ENCODE results near the gene HOXA7. TPM values are rescaled to one million over a fixed set of nuclear protein-coding genes. Genes with fewer than 3 reads are reported as not detected.

Gene HOXA7
- total and polyA plus RNA-seq, 2 of the 8 experiments (the other 6 are each of a cell fraction or from before 2014, with no cell fraction given): 0.03 TPM; not detected in 1

DNA sequence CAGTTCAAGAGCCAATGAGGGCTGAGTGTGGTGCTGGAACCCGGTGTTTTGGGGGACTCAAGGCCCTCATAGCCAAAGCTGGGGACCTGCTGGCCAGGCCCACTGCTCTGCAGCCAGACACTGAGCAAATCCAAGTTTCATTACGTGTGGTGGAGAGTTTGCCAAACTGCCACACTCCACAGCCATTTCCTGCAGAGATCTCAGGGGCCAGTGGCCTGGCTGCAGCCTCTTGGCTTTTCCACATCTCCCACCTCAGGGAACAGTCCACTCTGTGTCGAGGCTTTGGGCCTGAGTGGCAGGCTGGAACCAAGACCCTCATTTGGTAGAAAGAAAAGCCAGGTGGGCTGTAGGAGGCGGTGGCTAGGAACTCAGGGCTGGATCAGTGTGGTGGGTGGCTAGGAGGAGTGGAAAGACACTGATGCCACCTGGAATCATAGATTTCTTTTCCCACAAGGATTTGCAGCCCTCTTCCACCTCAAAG lies 25.4 kb upstream of the HOXA7 start:
- Histone ChIP-seq H3K56ac (replicated peaks; ENCODE audit: insufficient read length, low read depth, low read length) (no peak overlapping the region), H2AK5ac (ENCODE audit: low read depth, low read length) (no peak overlapping the region), H4K5ac (ENCODE audit: insufficient read length, low read depth, low read length) (no peak overlapping the region), H3K79me2 (ENCODE audit: control insufficient read depth in 1 of 2, insufficient read depth in 2 of 2, low read length in 2 of 2) (no peaks in the 10 kb centered on the region), H3K9me3 (ENCODE audit: insufficient read depth in 2 of 2, low read depth in 1 of 2, low read length in 1 of 2) (no peaks in the 10 kb centered on the region), H3K79me1 (ENCODE audit: low read depth, low read length) (no peaks in the 10 kb centered on the region), H3K36me3 (ENCODE audit: control insufficient read depth in 2 of 4, insufficient read depth in 4 of 4, low read length in 3 of 4) (peaks cover 0 to 5% (median 0%) of the 10 kb centered on the region in 4 experiments; a peak in 1 of 8 replicates), H3K4me1 (replicated peaks in 1 of 4; ENCODE audit: control insufficient read depth in 3 of 4, insufficient read depth in 4 of 4, low read length in 3 of 4) (peaks cover 0 to 12% (median 6%) of the 10 kb centered on the region in 4 experiments; a peak in 6 of 7 replicates), H3K4ac (replicated peaks; ENCODE audit: insufficient read length, low read depth, low read length) (no peak overlapping the region), H3K9ac (replicated peaks in 1 of 4; ENCODE audit: extremely low read depth in 1 of 4, low read depth in 3 of 4, low read length in 3 of 4) (no peak overlapping the region), H3K23me2 (ENCODE audit: low read depth, low read length) (no peaks in the 10 kb centered on the region), H3K27me3 (replicated peaks in 1 of 4; ENCODE audit: control insufficient read depth in 3 of 4, extremely low read depth in 1 of 4, insufficient read depth in 3 of 4, low read length in 3 of 4) (peaks cover 98 to 100% (median 99%) of the 10 kb centered on the region in 4 experiments), H4K20me1 (replicated peaks in 1 of 2; ENCODE audit: control insufficient read depth in 1 of 2, insufficient read depth in 2 of 2, low read length in 2 of 2) (peaks cover 35 to 46% of the 10 kb centered on the region in 2 experiments), H3K4me2 (ENCODE audit: insufficient read depth in 1 of 2, low read depth in 2 of 2, low read length in 2 of 2) (no peak overlapping the region), H3K23ac (ENCODE audit: insufficient read length) (no peak overlapping the region), H4K8ac (ENCODE audit: extremely low read depth, insufficient read depth, low read length) (no peak overlapping the region), H2BK20ac (ENCODE audit: low read length) (no peak overlapping the region), H2BK12ac (ENCODE audit: low read depth, low read length) (no peak overlapping the region), H3K27ac (ENCODE audit: low read depth, low read length) (no peak overlapping the region), H2BK120ac (replicated peaks; ENCODE audit: low read depth, low read length) (no peak overlapping the region), H3K14ac (ENCODE audit: insufficient read length) (no peak overlapping the region), H2BK15ac (ENCODE audit: low read length) (no peak overlapping the region), H3K4me3 (ENCODE audit: extremely low read depth in 1 of 4, insufficient read depth in 2 of 4, low read depth in 3 of 4, low read length in 4 of 4) (no peak overlapping the region), H2BK5ac (ENCODE audit: low read depth, low read length) (no peak overlapping the region), H4K91ac (replicated peaks; ENCODE audit: insufficient read length, low read length) (no peak overlapping the region), H3K18ac (ENCODE audit: extremely low read depth, low read length) (no peak overlapping the region), H2AFZ (ENCODE audit: low read length) (no peak overlapping the region)
- ChIA-PET POLR2A (ENCODE audit: partially characterized antibody) (interaction anchor here (0.7 kb wide), 1 partner anchor 1251 kb away, joined by 3 read pairs; no protein-coding TSS in a partner anchor), CTCF (ENCODE audit: partially characterized antibody) (interaction anchor here (0.7 to 2.6 kb wide), 9 partner anchors 9 to 922 kb away, joined by 3 to 10 read pairs (median 3); partner anchors contain the start of genes HOXA5 and HOXA7)
- WGBS, 2 experiments (ENCODE audit: extremely low coverage in 1 of 2, insufficient coverage in 1 of 2, insufficient read length in 1 of 2, insufficient replicate concordance in 2 of 2, low coverage in 1 of 2, low lambda C conversion rate in 2 of 2, missing lambda C conversion rate in 1 of 2): 39% methylated on average over 4 of the region's 4 CpGs; no CpG with 5 or more reads in 1 of the 2 experiments
- FAIRE-seq: no peak
- DNase-seq (ENCODE audit: low read depth in 1 of 2, low spot score in 2 of 2): peak in 1 of 2 experiments; percentile 38
- no peak for TF ChIP-seq CEBPB (IDR thresholded peaks at IDR 0.05; ENCODE audit: low read depth, low read length)
- no peak for TF ChIP-seq RXRA (IDR thresholded peaks at IDR 0.05; ENCODE audit: insufficient read depth, low read depth, low read length)
- no peak for TF ChIP-seq CTBP2 (IDR thresholded peaks at IDR 0.05; ENCODE audit: borderline replicate concordance, insufficient read depth, insufficient read length, low read length)
- no peak for TF ChIP-seq TEAD4 (IDR thresholded peaks at IDR 0.05; ENCODE audit: low read depth, low read length)

All from H1 (cell line).